ENCODE data around the gene TAOK3. TPM values are rescaled to one million over a fixed set of nuclear protein-coding genes. Genes with fewer than 3 reads are reported as not detected.

The TAOK3 gene
- total and polyA plus RNA-seq, 2 of the 4 experiments (the other 2 are of a cell fraction) = 26.3 to 54.5 TPM

GRCh38 chr12:118347916-118348315 is 24.8 kb downstream of the TAOK3 start:
- no CpG with 5 or more reads among the region's 2 CpGs for WGBS, 2 experiments (ENCODE audit: extremely low coverage in 2 of 2, insufficient read length in 1 of 2)
- CTCF ChIA-PET = no interaction called here

More at GRCh38 chr12:118347916-118348315, 24.8 kb downstream of the TAOK3 start:
- no peak overlapping the region for H3K27ac ChIP-seq (ENCODE audit: insufficient read depth, low read length)
- no peak overlapping the region for H3K4me3 ChIP-seq (ENCODE audit: insufficient read depth, low read depth, low read length)
- H3K9me3 ChIP-seq (ENCODE audit: control insufficient read depth, insufficient read depth, low read length) = no peaks in the 10 kb centered on the region
- dilution Hi-C loops (cut with HindIII; ENCODE audit: low sequenced_read_pairs, unreplicated experiment) = no loop called here
- ATAC-seq (ENCODE audit: low read depth) (no peak), DNase-seq (no peak)
- BruUV-seq (replicated peaks) = no TSS peak
- intact Hi-C loops (cut with micrococcal nuclease) = no loop called here
- H3K27me3 ChIP-seq (ENCODE audit: control insufficient read depth, insufficient read depth, low read length) = no peaks in the 10 kb centered on the region
- POLR2A ChIA-PET (ENCODE audit: unreplicated experiment) = no interaction called here
- H3K14ac ChIP-seq (replicated peaks; ENCODE audit: low read depth, low read length) = no peak overlapping the region
- no peaks in the 10 kb centered on the region for H3K36me3 ChIP-seq (ENCODE audit: control insufficient read depth, insufficient read depth, low read length)
- H3K9ac ChIP-seq (ENCODE audit: low read depth, low read length) = no peak overlapping the region
- H3K4me1 ChIP-seq (ENCODE audit: control insufficient read depth, insufficient read depth, low read length) = peaks cover 4% of the 10 kb centered on the region
- no peak overlapping the region for H2BK5ac ChIP-seq (ENCODE audit: low read depth, low read length, poor library complexity, severe bottlenecking)
- peaks cover 19 to 36% of the 10 kb centered on the region in 2 experiments for H3K79me1 ChIP-seq (ENCODE audit: low read depth in 1 of 2, low read length in 2 of 2)
- no peak overlapping the region for H2BK20ac ChIP-seq (ENCODE audit: low read depth, low read length)
- H3K4me2 ChIP-seq (ENCODE audit: low read depth, low read length) = no peak overlapping the region
- no peak overlapping the region for H3K23ac ChIP-seq (ENCODE audit: low read depth, low read length)
- H3K4ac ChIP-seq (ENCODE audit: low read depth, low read length) = no peak overlapping the region
- no peak overlapping the region for H2BK15ac ChIP-seq (ENCODE audit: low read depth, low read length)
- H4K20me1 ChIP-seq (ENCODE audit: insufficient read depth, low read length) = no peaks in the 10 kb centered on the region
- no peak for TF ChIP-seq RFX5 (IDR thresholded peaks at IDR 0.05; ENCODE audit: low read depth, low read length)
- no peak for TF ChIP-seq CTCF (conservative IDR thresholded peaks at IDR 0.05; ENCODE audit: low read depth, low read length)
- TF ChIP-seq, protein P1, sequence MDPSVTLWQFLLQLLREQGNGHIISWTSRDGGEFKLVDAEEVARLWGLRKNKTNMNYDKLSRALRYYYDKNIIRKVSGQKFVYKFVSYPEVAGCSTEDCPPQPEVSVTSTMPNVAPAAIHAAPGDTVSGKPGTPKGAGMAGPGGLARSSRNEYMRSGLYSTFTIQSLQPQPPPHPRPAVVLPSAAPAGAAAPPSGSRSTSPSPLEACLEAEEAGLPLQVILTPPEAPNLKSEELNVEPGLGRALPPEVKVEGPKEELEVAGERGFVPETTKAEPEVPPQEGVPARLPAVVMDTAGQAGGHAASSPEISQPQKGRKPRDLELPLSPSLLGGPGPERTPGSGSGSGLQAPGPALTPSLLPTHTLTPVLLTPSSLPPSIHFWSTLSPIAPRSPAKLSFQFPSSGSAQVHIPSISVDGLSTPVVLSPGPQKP (IDR thresholded peaks at IDR 0.05; ENCODE audit: borderline replicate concordance, low read depth, low read length) = no peak
- TF ChIP-seq FOS (IDR thresholded peaks at IDR 0.05; ENCODE audit: low read depth, low read length) = no peak
- TF ChIP-seq RCOR1 (IDR thresholded peaks at IDR 0.05; ENCODE audit: insufficient replicate concordance, low read length) = no peak
- no peak for TF ChIP-seq BHLHE40 (IDR thresholded peaks at IDR 0.05; ENCODE audit: low read depth, low read length)
- TF ChIP-seq, protein P2, sequence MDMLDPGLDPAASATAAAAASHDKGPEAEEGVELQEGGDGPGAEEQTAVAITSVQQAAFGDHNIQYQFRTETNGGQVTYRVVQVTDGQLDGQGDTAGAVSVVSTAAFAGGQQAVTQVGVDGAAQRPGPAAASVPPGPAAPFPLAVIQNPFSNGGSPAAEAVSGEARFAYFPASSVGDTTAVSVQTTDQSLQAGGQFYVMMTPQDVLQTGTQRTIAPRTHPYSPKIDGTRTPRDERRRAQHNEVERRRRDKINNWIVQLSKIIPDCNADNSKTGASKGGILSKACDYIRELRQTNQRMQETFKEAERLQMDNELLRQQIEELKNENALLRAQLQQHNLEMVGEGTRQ (IDR thresholded peaks at IDR 0.05; ENCODE audit: low read depth, low read length) = no peak
- no peak for TF ChIP-seq MAFK (IDR thresholded peaks at IDR 0.05; ENCODE audit: low read depth, low read length)
- TF ChIP-seq CEBPB (IDR thresholded peaks at IDR 0.05; ENCODE audit: low read depth, low read length) = no peak
- TF ChIP-seq NFE2L2 (IDR thresholded peaks at IDR 0.05; ENCODE audit: low read depth, low read length) = no peak
- TF ChIP-seq MXI1 (IDR thresholded peaks at IDR 0.05; ENCODE audit: borderline replicate concordance, low read depth, low read length) = no peak
- TF ChIP-seq RAD21 (IDR thresholded peaks at IDR 0.05; ENCODE audit: low read length) = no peak
- no peak for TF ChIP-seq MAZ (IDR thresholded peaks at IDR 0.05; ENCODE audit: borderline replicate concordance, low read depth, low read length)
- no peak for TF ChIP-seq POLR2A (IDR thresholded peaks at IDR 0.05; ENCODE audit: low read depth, low read length)
- H4K5ac ChIP-seq (ENCODE audit: low read depth, low read length) = no peak overlapping the region
- H3K56ac ChIP-seq (ENCODE audit: extremely low read depth, insufficient read depth, low read length) = no peak overlapping the region
- no peak overlapping the region for H3K18ac ChIP-seq (ENCODE audit: low read depth, low read length)
- no peak overlapping the region for H4K91ac ChIP-seq (ENCODE audit: insufficient read depth, low read depth, low read length)
- H2AK9ac ChIP-seq (replicated peaks; ENCODE audit: low read depth, low read length, poor library complexity) = no peak overlapping the region
- H3K9me1 ChIP-seq (ENCODE audit: insufficient read depth, low read length) = no peaks in the 10 kb centered on the region; the same call in 1 of the 2 replicates
- H4K8ac ChIP-seq (ENCODE audit: low read depth in 2 of 2, low read length in 2 of 2) = no peak overlapping the region
- in situ Hi-C loops (cut with MboI; ENCODE audit: low sequenced_read_pairs) = no loop called here
- H2AFZ ChIP-seq (replicated peaks; ENCODE audit: low read length, poor library complexity) = no peak overlapping the region
- no peak overlapping the region for H2AK5ac ChIP-seq (ENCODE audit: low read depth, low read length)
- no peak overlapping the region for H2BK120ac ChIP-seq (ENCODE audit: low read depth, low read length)
